ENCODE data around the gene ANGPTL5.
"Not testable (repeated sequence)": the region's sequence is repeated elsewhere in the genome, so short reads cannot be mapped to it uniquely, and the experiment has no call there.

Gene ANGPTL5

DNA sequence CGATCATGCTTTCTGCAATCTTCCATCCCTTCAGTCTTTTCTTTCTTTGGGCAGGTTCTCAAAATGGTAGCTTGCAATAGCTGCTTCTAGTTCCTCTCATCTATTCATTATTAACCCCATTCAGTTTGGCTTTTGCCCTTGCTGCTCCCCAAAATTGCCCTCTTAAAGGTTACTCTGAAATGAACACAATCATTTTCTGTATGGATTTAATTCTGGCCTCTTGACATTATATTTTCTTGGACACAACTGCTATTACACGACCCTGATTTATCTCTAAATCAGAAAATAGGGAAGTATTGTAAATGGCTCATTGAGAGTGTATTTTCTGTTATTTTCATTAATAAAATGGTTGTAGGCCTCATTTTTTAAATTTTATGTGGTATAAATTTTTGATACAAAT lies at the start of gene ANGPTL5:
Gene ANGPTL5, minus strand, starts transcription at position 101 of the 400 bp plus-strand sequence. CDS start 8,613 bp downstream, outside the sequence.
- no peak for TF ChIP-seq ZNF274 (IDR thresholded peaks at IDR 0.05; ENCODE audit: low read depth, low read length)
- peak within 1 kb of the TSS; percentile 44; the same call in 1 of the 2 replicates for H3K4me3 ChIP-seq (ENCODE audit: low read length)

DNA sequence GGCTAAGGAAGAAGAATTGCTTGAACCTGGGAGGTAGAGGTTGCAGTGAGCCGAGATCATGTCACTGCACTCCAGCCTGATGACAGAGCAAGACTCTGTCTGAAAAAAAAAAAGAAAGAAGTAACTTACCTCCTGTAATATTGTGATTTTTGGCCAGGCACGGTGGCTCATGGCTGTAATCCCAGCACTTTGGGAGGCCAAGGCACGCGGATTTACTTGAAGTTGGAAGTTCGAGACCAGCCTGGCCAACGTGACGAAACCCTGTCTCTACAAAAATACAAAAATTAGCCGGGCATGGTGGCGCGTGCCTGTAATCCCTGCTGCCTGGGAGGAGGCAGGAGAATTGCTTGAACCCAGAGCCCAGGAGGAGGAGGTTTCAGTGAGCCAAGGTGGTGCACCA lies 47.9 kb upstream of the ANGPTL5 start:
- H3K4me3 ChIP-seq (ENCODE audit: low read length): not testable (repeated sequence)

DNA sequence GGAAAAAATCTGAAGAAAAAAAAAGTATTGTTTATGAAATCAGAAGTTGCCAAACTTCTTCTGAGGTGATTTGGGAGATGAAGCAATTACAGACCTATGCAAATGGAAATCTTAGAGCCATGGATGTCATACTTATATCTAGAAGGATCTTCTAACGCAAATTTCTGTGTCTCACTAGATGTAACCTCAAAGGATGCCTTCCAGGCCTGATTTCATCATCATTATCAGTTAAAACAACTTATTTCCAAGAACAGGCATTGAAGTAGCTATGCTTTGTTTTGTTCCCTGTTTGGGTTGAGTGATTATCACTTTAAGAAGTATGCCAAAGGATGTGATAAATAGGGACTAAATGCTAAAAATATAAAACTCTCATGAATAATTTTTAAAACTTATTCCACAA lies 43.9 kb upstream of the ANGPTL5 start:
- no peak for TF ChIP-seq ZNF274 (IDR thresholded peaks at IDR 0.05; ENCODE audit: low read depth, low read length)
- no peak overlapping the region for H3K4me3 ChIP-seq (ENCODE audit: low read length)

DNA sequence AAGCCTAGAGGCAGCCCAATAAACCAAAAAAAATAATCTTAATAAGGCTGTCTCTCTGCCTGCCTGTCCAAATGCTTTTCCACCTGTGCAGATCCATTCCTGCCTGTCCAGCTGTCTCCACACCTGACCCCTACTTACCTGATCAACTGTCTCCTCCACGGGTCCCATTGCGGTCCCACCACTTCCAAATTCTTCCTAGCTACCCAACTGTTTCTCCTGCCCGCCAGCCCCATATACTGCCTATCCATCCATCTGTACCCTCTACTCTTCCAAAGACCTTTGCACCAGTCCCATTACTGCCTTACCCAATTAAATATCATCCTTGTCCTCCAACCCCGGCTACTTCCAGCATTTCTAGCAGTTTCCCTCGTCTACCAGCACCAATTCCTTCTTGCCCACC lies 39.4 kb upstream of the ANGPTL5 start:
- TF ChIP-seq ZNF274 (IDR thresholded peaks at IDR 0.05; ENCODE audit: low read depth, low read length): no peak
- H3K4me3 ChIP-seq (ENCODE audit: low read length): no peak overlapping the region

DNA sequence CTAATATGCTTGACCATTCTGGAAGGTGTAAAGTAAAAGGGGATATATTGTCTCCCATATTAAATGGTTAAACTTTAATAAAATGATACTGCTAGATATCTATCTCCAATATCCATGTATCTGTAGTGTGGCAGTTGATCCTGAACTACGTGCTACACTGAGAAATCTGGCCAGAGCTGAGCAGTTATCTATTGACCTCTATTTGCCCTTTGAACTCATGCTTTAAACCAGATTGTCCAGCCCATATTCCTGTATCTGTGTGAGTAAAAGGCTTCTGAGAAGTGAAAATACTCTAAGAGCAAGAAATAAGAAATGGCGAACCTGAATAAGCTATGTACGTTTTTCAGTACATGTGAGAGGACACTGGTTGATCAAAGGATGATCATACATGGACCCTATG lies 39.0 kb upstream of the ANGPTL5 start:
- no peak overlapping the region for H3K4me3 ChIP-seq (ENCODE audit: low read length)
- no peak for TF ChIP-seq ZNF274 (IDR thresholded peaks at IDR 0.05; ENCODE audit: low read depth, low read length)

DNA sequence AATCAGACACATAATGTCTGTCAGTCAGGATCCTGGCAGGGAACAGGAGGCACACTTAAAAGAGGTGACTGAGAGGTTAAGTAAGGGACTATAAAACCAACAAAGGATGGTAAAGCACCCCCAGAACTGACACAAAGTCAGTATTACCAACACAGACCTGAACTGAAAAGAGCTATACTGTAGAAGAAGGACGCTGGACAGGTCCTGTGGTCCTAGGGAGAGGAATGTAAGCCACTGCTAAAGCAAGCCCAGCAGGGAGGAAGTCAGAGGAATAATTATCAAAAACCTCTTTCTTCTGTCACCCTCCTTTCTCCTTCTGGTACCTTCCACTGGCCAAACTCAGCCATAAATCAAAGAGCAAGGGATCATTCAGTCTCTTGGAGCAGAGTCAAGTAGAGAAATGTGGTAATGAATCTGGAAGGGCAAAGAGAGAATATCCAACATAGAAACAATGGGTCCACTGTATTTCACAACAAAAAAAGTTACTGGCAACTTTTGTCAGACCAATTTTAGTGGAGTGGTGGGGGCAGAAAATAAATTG lies 33.4 kb upstream of the ANGPTL5 start:
- no peak for TF ChIP-seq ZNF274 (IDR thresholded peaks at IDR 0.05; ENCODE audit: low read depth, low read length)

DNA sequence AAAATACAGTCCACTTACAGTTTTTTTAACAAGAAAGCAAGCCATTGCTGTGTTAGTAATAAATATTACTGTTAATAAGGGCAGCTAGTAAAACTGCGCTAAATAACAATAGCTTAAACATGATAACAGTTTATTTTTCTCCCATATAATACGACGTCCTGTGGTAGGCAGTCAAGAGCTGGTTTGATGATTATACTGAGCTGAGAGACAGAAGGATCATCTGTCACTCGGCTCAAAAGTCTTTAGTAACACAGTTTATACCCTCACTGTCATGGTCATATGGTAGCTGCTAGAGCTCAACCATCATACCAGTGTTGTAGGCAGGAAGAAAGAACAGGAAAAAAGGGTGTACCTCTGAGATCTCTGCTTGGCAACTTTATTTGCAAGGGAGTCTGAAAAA lies 29.1 kb upstream of the ANGPTL5 start:
- no peak for TF ChIP-seq ZNF274 (IDR thresholded peaks at IDR 0.05; ENCODE audit: low read depth, low read length)
- no peak overlapping the region for H3K4me3 ChIP-seq (ENCODE audit: low read length)

More for the DNA sequence above, 33.4 kb upstream of the ANGPTL5 start:
- no peak overlapping the region for H3K4me3 ChIP-seq (ENCODE audit: low read length)

DNA sequence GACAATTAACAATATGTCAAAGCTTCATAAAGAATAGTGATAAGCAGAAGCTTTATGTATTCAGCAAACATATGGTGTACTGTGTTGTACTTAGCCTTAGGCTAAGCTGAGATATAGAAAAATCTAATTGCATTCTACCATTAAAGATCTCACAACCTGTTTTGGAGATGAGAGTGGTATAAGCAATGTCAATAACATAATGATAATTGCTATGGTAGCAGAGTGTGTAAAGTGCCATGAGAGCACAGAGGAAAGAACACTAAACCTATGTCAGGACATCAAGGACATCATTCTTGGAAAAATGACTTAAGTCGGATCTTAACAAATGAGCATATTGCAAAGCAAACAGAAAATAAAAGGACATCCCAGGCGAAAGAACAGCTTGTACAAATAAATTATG lies 28.6 kb upstream of the ANGPTL5 start:
- H3K4me3 ChIP-seq (ENCODE audit: low read length): no peak overlapping the region
- no peak for TF ChIP-seq ZNF274 (IDR thresholded peaks at IDR 0.05; ENCODE audit: low read depth, low read length)

DNA sequence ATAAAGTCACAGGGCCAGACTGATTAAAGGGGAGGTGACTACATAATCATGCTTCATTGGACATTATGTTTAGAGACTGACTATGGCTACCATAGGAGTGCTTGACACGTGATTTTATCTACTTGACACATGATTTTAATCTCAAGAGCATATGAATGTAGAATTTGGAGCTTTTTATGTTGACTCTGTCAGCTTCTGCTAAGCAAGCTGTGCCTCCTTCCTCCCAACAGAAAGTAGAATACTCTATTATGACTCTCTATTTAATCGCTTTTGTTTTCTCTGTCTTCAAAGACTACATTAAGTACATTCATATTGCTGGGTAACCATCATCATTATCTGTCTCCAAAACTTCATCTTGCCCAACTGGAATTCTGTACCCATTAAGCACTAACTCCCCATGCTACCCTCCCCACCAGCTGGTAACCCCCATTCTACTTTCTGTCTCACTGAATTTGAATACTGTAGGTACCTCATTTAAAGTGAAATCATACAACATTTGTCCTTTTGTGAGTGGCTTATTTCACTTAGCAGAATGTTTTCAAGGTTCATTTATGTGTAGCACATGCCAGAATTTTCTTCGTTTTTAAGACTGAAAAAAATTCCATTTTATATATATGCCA lies 24.7 kb upstream of the ANGPTL5 start:
- no peak for TF ChIP-seq ZNF274 (IDR thresholded peaks at IDR 0.05; ENCODE audit: low read depth, low read length)
- no peak overlapping the region for H3K4me3 ChIP-seq (ENCODE audit: low read length)

DNA sequence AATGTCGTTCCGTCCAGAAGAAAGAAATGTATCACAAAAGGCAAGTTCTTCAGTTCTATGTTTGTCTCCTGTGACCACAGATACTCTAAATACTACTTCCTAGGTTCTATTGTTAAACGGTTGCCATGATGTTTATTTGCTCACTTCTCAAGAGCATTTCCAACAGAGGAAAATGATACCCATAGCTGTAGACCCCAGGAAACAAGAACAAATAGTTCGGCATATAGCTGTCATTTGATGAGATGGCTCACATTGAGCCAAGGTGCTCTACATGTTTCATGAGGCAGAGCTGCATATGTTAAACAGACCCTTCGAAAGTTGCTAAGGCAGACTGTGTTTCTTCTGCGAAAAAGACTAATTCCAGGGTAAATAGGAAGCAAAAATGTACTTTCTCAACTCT lies 15.4 kb upstream of the ANGPTL5 start:
- TF ChIP-seq ZNF274 (IDR thresholded peaks at IDR 0.05; ENCODE audit: low read depth, low read length): no peak
- no peak overlapping the region for H3K4me3 ChIP-seq (ENCODE audit: low read length)

DNA sequence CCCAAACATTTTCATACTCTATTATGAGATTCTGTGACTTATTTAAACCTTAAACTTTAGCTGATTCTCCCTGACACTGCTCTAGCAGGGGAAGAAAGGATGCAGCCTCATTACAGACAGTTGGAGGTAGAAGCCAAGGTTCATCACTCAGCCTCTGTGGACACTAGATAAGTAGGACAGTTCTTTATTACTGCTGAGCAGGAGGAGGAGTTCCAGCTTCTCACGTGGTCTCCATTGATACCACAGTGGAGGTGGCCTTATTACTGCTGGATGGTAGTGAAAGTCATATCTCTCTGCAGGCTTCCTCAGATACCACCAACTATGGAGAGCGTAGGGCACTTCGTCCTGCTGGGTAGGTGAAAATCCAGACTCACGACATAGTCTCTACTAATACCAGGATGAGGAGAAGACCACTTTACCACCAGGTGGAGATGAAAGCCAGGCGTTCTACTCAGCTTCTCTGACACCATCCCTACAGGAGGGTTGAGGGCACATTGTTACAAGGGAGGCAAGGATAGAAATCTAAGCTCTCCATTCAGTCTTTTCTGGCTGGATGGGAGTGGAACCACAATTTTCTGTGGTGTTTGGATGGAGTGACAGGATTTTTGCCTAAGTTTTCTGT lies 13.1 kb upstream of the ANGPTL5 start:
- H3K4me3 ChIP-seq (ENCODE audit: low read length): no peak overlapping the region
- no peak for TF ChIP-seq ZNF274 (IDR thresholded peaks at IDR 0.05; ENCODE audit: low read depth, low read length)

DNA sequence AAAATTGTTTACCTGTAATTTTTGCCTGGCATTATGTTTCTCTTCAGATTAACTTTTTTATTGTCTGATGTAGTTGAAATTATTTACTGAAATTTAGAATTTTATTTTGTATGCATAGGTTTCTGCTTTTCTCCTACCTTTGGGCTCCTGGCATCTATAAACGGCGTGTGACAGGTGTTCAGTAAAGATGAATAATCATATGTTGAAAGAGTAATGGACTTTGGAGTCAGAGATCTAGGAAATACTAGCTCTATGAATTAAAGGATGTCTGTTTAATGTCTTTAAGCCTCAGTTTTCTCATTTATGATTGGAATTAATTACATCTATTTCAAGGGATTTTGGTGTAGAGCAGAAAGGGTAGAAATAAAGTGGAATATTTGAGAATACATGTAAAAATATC lies 7.2 kb upstream of the ANGPTL5 start:
- no peak for TF ChIP-seq ZNF274 (IDR thresholded peaks at IDR 0.05; ENCODE audit: low read depth, low read length)
- H3K4me3 ChIP-seq (ENCODE audit: low read length): no peak overlapping the region

DNA sequence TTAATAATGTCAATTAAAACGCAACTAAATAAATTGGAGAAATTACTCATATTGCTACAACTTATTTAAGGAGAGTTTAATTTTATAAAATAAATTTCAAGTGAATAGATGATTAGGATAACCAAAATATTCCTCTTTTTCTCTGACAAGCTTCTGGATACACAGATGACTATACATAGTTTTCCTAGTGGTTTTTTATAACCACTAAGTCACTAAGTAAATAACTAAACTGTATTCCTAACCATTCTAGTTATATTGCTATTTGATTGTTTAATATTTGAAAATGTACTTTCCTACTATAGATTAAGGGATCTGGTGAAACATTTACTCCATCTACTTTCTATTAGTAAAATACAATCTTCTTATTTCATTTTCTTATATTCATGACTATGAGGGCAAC lies 4.7 kb upstream of the ANGPTL5 start:
- H3K4me3 ChIP-seq (ENCODE audit: low read length): no peak overlapping the region
- no peak for TF ChIP-seq ZNF274 (IDR thresholded peaks at IDR 0.05; ENCODE audit: low read depth, low read length)

DNA sequence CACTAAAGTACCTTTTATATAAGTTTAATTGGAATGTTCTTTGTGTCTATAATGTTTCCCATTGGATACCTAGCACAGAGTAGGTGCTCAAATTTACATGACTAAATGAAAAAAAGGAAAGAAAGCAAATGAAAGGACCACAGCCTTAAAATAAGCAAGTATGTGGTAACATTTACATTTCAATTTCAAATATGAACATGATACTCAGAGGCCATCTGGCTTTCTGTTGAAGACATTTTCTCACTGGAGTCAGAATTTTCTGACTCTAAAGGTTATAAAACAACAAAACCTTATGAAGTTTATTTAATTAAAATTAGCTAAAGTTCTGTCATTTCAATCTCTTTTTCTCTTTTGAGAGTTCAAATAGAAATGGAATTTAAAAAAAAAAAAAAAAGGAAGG lies 904 bp upstream of the ANGPTL5 start:
- TF ChIP-seq ZNF274 (IDR thresholded peaks at IDR 0.05; ENCODE audit: low read depth, low read length): no peak
- H3K4me3 ChIP-seq (ENCODE audit: low read length): no peak overlapping the region

DNA sequence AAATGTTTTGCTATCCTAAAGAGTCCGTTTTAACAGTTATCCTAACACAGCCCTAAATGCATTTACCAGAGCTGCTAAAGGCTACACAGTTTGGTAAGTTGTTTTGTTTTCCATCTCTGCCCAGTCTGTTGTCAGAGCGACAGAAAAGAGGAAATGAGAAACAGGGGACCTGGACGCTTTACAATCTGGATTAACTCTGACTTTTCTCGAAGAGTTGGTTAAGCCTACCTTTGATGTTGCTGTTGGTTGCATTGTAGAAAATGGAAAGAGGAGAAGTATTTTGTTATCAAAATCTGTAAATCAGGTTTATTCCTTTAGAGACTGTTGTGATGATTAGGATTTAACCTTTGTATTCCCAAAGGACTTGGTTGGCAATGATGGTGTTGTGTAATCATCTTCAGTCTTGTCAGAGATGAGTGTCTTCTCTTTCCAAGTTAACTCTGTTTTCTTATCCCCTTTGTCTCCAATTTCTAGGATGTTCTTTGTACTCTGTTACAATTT lies 481 bp downstream of the ANGPTL5 start:
- H3K4me3 ChIP-seq (ENCODE audit: low read length): no peak overlapping the region
- no peak for TF ChIP-seq ZNF274 (IDR thresholded peaks at IDR 0.05; ENCODE audit: low read depth, low read length)
